HG03342 (cell line): ENCODE data around the gene MCOLN3.

Source experiments
- ATAC-seq: cut with Tn5 transposase; IDR thresholded peaks from one replicate; pipeline ENCODE4 v1.9.1; 2021; ENCODE audit warnings: mild to moderate bottlenecking, moderate library complexity; ENCODE audit not compliant: unreplicated experiment

MCOLN3 gene

GRCh38 chr1:85048296-85049064, at the start of gene MCOLN3:
Gene MCOLN3, minus strand, starts transcription at chr1:85048500. Its CDS starts 3,140 bp downstream, at chr1:85045360.
- ATAC-seq: peak; percentile 63

- ATAC-seq: no peak
Observed at GRCh38 chr1:85093644-85094043, 45.3 kb upstream of the MCOLN3 start.

- peak; percentile 44 for ATAC-seq
Observed at GRCh38 chr1:85091671-85092280, 43.5 kb upstream of the MCOLN3 start.

- no peak for ATAC-seq
Observed at GRCh38 chr1:85090225-85090624, 41.9 kb upstream of the MCOLN3 start.

- ATAC-seq: no peak
Observed at GRCh38 chr1:85089203-85089602, 40.9 kb upstream of the MCOLN3 start.

GRCh38 chr1:85088408-85088784, 40.1 kb upstream of the MCOLN3 start:
- no peak for ATAC-seq

GRCh38 chr1:85087659-85088407, 39.5 kb upstream of the MCOLN3 start:
- ATAC-seq: no peak

GRCh38 chr1:85085417-85085816, 37.1 kb upstream of the MCOLN3 start:
- ATAC-seq: no peak

- no peak for ATAC-seq
Observed at GRCh38 chr1:85078903-85079302, 30.6 kb upstream of the MCOLN3 start.

- peak; percentile 57 for ATAC-seq
Observed at GRCh38 chr1:85074365-85074964, 26.2 kb upstream of the MCOLN3 start.

GRCh38 chr1:85070972-85071492, 22.7 kb upstream of the MCOLN3 start:
- no peak for ATAC-seq

- no peak for ATAC-seq
Observed at GRCh38 chr1:85068846-85069245, 20.5 kb upstream of the MCOLN3 start.

GRCh38 chr1:85065550-85065949, 17.2 kb upstream of the MCOLN3 start:
- no peak for ATAC-seq

- ATAC-seq: peak; percentile 2
Observed at GRCh38 chr1:85062425-85063026, 14.2 kb upstream of the MCOLN3 start.

GRCh38 chr1:85061711-85062424, 13.6 kb upstream of the MCOLN3 start:
- ATAC-seq: peak; percentile 99

GRCh38 chr1:85060038-85060437, 11.7 kb upstream of the MCOLN3 start:
- ATAC-seq: no peak

- ATAC-seq: no peak
Observed at GRCh38 chr1:85059563-85059962, 11.3 kb upstream of the MCOLN3 start.

- no peak for ATAC-seq
Observed at GRCh38 chr1:85058786-85059185, 10.5 kb upstream of the MCOLN3 start.

GRCh38 chr1:85058311-85058710, 10.0 kb upstream of the MCOLN3 start:
- ATAC-seq: peak; percentile 24

- no peak for ATAC-seq
Observed at GRCh38 chr1:85054664-85055063, 6.4 kb upstream of the MCOLN3 start.
